ENCODE measurements around the gene CAPN3.

The CAPN3 gene

GRCh38 chr15:42384597-42384996 lies 25.3 kb downstream of the CAPN3 start:
- TF ChIP-seq, protein P1, sequence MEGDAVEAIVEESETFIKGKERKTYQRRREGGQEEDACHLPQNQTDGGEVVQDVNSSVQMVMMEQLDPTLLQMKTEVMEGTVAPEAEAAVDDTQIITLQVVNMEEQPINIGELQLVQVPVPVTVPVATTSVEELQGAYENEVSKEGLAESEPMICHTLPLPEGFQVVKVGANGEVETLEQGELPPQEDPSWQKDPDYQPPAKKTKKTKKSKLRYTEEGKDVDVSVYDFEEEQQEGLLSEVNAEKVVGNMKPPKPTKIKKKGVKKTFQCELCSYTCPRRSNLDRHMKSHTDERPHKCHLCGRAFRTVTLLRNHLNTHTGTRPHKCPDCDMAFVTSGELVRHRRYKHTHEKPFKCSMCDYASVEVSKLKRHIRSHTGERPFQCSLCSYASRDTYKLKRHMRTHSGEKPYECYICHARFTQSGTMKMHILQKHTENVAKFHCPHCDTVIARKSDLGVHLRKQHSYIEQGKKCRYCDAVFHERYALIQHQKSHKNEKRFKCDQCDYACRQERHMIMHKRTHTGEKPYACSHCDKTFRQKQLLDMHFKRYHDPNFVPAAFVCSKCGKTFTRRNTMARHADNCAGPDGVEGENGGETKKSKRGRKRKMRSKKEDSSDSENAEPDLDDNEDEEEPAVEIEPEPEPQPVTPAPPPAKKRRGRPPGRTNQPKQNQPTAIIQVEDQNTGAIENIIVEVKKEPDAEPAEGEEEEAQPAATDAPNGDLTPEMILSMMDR (IDR thresholded peaks at IDR 0.05) = no peak
- Histone ChIP-seq H3K4me1 (ENCODE audit: control insufficient read depth in 1 of 2, insufficient read depth in 1 of 2, low read depth in 1 of 2, low read length in 1 of 2) (peaks cover 15 to 19% of the 10 kb centered on the region in 2 experiments), H3K27ac (peak overlapping the region; percentile 50), H3K9me3 (no peaks in the 10 kb centered on the region), H3K36me3 (peaks cover 37% of the 10 kb centered on the region), H3K27me3 (no peaks in the 10 kb centered on the region), H3K4me3 (ENCODE audit: low read depth in 1 of 2, low read length in 1 of 2) (no peak overlapping the region)

DNA sequence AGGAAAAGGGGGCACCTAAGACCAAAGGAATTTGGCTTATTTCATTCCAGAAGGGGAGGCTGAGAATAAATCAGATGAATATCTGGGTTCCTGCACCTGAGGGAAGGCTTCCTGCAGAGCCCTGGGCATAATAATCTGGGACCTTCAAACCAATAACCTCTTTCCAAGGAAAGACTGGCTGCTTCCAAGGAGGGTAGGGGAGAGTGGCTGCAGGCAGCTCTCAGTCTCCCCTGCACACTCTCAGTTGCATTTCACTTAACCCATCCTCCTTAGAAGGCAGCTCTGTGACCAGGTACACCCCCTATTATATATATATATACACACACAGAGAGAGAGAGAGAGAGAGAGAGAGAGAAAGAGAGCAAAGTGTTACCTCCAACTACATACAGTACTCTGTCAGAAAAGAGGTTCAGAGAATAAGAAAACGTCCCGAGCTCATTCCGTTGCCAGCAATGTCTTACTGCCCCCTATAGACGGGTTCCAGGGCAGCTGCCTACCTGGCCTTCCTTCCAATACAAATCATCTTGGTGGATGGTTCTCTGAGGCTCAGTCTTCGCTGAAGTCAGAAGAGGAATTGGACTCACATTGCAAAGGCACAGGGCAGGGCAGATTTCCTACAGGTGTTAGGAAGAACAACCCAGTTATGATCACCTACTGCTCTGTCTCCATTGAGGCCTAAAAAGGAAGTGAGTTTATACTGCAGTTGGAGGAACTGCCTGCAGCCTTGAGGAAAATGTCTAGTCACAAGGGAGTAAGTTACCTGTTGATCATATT lies 26.1 kb downstream of the CAPN3 start:
- H3K36me3 ChIP-seq = peaks cover 45% of the 10 kb centered on the region
- TF ChIP-seq, protein P1 (IDR thresholded peaks at IDR 0.05) = peak; percentile 54
- H3K4me1 ChIP-seq (ENCODE audit: control insufficient read depth in 1 of 2, insufficient read depth in 1 of 2, low read depth in 1 of 2, low read length in 1 of 2) = peaks cover 15 to 19% of the 10 kb centered on the region in 2 experiments
- peak overlapping the region; percentile 50 for H3K27ac ChIP-seq
- no peak overlapping the region for H3K4me3 ChIP-seq (ENCODE audit: low read depth in 1 of 2, low read length in 1 of 2)
- H3K9me3 ChIP-seq = no peaks in the 10 kb centered on the region
- no peaks in the 10 kb centered on the region for H3K27me3 ChIP-seq

GRCh38 chr15:42385980-42386700 lies 26.8 kb downstream of the CAPN3 start:
- H3K27ac ChIP-seq = peak overlapping the region; percentile 50
- peaks cover 10 to 14% of the 10 kb centered on the region in 2 experiments for H3K4me1 ChIP-seq (ENCODE audit: control insufficient read depth in 1 of 2, insufficient read depth in 1 of 2, low read depth in 1 of 2, low read length in 1 of 2)
- TF ChIP-seq, protein P1 (IDR thresholded peaks at IDR 0.05) = no peak
- no peaks in the 10 kb centered on the region for H3K27me3 ChIP-seq
- no peak overlapping the region for H3K4me3 ChIP-seq (ENCODE audit: low read depth in 1 of 2, low read length in 1 of 2)
- peaks cover 46% of the 10 kb centered on the region for H3K36me3 ChIP-seq
- H3K9me3 ChIP-seq = no peaks in the 10 kb centered on the region

GRCh38 chr15:42387603-42388002 lies 28.3 kb downstream of the CAPN3 start:
- Histone ChIP-seq H3K27me3 (no peaks in the 10 kb centered on the region), H3K4me1 (ENCODE audit: control insufficient read depth in 1 of 2, insufficient read depth in 1 of 2, low read depth in 1 of 2, low read length in 1 of 2) (peaks cover 9 to 13% of the 10 kb centered on the region in 2 experiments), H3K27ac (no peak overlapping the region), H3K36me3 (peaks cover 58% of the 10 kb centered on the region), H3K4me3 (ENCODE audit: low read depth in 1 of 2, low read length in 1 of 2) (no peak overlapping the region), H3K9me3 (no peaks in the 10 kb centered on the region)
- TF ChIP-seq, protein P1 (IDR thresholded peaks at IDR 0.05) = no peak

GRCh38 chr15:42392309-42393024 lies 33.2 kb downstream of the CAPN3 start:
- TF ChIP-seq, protein P1 (IDR thresholded peaks at IDR 0.05) = no peak
- Histone ChIP-seq H3K9me3 (no peaks in the 10 kb centered on the region), H3K27me3 (no peaks in the 10 kb centered on the region), H3K36me3 (peaks cover 78% of the 10 kb centered on the region), H3K27ac (no peak overlapping the region), H3K4me1 (ENCODE audit: control insufficient read depth in 1 of 2, insufficient read depth in 1 of 2, low read depth in 1 of 2, low read length in 1 of 2) (peaks cover 8 to 10% of the 10 kb centered on the region in 2 experiments), H3K4me3 (ENCODE audit: low read depth in 1 of 2, low read length in 1 of 2) (no peak overlapping the region)
